Measurements from ENCODE around the gene COMP.

Gene COMP

DNA sequence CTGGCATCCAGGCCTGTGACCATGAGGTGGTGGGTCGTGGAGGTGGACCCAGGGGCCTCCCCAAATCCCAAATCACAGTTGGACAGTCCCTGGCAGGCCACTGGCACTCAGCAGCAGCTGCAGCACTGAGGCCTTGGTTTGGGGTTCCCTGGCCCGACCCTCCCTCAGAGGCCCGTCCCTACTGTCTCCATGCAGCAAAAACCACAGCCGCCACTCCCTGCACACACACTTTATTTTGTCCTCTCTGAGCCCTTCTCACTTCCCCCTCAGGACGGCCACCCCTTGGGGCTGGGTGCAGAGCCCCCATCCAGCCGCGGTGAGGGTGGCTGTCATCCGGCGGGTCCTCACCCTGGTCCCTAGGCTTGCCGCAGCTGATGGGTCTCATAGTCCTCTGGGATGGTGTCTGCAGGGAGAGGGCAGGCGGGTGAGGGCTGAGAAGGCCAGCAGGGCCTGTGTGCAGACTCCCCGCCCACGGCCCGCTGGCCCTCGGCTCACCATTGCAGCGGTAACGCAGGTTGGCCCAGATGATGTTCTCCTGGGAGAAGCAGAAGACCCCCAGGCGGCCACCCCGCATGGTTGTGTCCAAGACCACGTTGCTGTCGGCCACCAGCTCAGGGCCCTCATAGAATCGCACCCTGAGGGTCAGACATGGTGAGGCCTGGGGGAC, 8.4 kb downstream of the COMP start:
- DNase-seq: no peak

DNA sequence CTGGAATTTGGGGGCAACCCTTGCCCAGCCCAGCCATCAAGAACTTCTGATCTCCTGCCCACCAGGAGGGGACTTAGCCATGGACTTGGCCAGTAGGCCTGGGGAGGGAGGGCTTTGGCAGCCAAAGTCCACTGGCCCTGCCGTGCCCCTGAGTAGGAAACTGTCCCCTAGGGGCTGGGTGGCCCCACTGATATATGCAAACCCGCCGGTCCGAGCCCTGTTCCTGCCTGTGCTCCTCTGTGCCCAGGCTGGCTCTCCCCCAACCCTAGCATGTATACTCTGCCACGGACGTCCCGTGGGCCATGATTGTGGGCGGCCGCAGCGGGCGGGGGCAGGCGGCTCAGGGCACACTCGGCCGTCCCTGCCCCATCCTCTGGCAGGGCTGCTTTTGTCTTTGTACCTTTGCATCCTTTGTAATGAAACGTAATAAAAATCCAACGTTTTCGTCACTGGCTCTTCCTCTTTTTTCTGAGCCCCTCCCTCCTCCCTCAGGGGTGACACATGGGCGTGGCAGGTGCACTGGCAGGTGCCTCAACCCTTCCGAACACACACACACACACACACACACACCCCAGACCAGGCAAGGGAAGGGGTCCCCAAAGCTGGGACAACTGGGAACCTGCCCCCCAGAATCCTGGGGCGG, 9.1 kb downstream of the COMP start:
- no peak for DNase-seq

GRCh38 chr19:18781047-18781600, 10.0 kb downstream of the COMP start:
- DNase-seq: no peak

DNA sequence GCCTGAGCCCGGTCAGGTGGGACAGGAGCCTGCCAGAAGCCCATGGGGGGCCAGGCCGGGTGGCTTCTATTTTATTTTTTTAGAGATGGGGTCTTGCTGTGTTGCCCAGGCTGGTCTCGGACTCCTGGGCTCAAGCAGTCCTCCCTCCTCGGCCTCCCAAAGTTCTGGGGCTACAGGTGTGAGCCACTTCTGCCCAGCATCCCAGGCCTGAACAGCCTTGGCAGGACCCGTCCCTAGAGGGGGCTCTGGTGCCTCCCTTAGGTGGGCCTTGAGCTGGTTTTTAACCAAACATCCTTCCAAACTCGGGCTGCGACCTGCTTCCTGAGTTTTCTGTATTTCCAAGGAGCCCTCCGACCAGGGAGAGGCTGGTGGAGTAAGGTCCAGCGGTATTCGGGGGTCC, 10.5 kb downstream of the COMP start:
- DNase-seq: no peak

DNA sequence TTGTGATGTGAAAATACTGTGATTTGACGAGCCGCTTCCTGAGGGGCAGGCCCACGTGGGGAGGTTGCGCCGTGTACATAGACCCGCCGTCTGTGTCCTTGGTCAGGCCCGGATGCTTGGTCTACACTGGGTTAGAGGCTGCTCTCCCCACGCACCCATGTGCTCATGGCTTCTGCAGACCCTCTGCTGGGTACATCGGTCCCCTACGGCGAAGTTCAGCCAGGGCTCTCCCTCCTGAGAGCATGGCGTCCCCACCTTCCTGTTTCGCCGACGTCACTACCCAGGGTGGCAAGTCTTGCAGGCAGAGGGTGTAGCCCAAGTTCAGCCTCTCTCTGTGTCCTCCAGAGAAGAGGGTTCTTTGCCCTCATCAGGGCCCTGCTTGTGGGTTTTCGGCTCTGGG, 11.0 kb downstream of the COMP start:
- no peak for DNase-seq

- no peak for DNase-seq
These were observed 12.1 kb downstream of the COMP start for GRCh38 chr19:18778826-18779495.

GRCh38 chr19:18778076-18778389, 13.1 kb downstream of the COMP start:
- no peak for DNase-seq

DNA sequence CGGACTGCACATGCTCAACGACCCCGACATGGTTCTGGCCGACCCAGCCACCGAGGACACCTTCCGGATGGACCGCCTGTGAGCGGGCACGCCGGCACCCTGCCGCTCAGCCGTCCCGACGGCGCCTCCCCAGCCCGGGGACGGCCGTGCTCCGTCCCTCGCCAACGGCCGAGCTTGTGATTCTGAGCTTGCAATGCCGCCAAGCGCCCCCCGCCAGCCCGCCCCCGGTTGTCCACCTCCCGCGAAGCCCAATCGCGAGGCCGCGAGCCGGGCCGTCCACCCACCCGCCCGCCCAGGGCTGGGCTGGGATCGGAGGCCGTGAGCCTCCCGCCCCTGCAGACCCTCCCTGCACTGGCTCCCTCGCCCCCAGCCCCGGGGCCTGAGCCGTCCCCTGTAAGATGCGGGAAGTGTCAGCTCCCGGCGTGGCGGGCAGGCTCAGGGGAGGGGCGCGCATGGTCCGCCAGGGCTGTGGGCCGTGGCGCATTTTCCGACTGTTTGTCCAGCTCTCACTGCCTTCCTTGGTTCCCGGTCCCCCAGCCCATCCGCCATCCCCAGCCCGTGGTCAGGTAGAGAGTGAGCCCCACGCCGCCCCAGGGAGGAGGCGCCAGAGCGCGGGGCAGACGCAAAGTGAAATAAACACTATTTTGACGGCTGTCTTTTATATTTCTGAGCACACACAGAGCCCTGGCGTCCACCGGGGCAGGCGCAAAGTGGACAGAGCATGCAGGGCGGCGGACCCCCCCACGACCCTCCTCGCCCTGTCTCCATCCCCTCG, 13.6 kb downstream of the COMP start:
- DNase-seq: no peak

DNA sequence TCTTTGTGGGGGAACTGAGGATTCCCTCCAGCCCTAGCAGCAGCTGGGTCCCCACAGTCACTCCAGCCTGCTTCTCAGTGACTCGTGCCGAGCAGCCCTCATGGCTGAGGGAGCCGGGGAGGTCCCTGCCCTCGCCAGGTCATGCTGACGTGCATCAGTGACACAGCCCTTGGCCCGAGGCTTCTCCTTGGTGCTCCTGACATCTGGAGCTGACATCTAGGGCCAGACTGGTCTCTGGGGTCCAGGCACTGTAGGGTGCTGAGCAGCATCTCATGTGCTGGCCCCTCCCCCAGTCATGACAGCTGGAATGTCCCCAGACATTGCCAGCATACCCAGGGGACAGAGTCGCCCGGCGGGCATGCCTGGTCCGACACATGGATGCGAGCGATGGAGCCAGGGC, 14.4 kb downstream of the COMP start:
- no peak for DNase-seq

- DNase-seq: no peak
These were observed 14.9 kb downstream of the COMP start for GRCh38 chr19:18776288-18776594.

GRCh38 chr19:18775586-18776287, 15.4 kb downstream of the COMP start:
- DNase-seq: no peak

GRCh38 chr19:18774782-18775444, 16.2 kb downstream of the COMP start:
- no peak for DNase-seq

DNA sequence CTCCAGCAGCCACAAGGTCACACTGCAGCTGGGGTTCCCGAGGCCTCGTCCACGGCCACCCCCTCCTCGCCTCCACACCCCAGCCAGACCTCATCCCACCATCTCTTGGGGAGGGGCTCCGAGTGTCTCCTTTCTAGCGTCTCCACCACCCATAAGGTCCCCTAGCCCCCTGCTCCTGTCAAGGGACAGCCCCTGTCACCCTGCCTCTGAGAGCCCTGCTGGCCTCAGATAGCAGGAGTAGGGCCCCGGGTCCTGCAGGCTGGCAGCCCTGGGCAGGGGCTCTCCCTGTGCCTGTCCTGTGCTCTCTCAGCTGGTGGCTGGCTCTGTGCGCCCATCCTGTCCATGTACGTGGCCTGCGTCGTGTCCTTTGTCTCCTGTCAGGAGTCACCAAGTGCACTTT, 17.0 kb downstream of the COMP start:
- no peak for DNase-seq

- no peak for DNase-seq
These were observed 17.4 kb downstream of the COMP start for GRCh38 chr19:18773682-18774081.

DNA sequence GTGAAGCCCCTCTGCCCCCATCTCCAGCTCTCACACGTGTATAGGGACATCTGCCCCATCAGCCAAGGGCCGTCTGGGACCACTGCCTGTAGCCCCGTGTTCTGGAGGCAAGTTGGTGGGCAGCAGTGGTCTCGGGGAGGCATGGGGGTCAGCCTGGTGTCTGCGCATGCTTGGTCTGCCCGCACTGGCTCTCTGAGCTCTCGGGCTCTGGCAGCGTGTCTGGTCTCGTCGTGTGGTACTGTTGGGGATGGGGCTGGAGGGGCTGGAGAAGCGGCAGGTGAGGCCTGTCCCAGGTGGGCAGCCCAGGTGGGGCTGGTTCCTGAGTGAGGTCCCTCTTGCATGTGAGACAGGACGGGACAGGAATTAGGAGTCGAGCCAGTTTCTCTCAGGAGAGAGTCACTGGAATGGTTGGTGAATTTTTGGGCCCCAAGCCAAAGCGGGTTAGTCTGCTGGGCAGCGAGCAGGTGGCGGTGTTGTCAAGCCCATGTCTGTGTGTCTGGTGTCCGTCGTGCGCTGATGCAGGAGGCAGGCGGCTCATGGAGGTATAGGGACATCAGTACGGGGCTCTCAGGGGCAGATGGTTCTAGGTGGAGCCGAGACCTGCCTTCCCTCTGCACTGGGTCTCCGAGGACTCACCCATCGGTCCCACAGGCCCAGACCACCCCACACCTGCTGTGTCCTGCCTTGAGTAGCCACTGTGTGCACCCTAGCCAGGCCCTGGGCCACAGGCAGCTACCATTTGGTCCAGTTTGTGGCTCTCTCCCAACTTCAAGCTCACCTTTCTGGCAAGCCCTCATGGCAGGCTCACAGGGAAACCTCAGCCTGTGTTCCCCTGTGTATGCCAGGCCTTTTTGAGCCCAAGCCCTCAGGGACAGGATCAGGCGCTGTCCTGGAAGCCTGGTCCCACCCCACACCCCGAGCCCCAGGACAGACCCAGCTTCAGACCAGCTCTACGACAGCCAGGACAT, 18.2 kb downstream of the COMP start:
- DNase-seq: no peak

- DNase-seq: no peak
These were observed 19.5 kb downstream of the COMP start for GRCh38 chr19:18771328-18772242.

DNA sequence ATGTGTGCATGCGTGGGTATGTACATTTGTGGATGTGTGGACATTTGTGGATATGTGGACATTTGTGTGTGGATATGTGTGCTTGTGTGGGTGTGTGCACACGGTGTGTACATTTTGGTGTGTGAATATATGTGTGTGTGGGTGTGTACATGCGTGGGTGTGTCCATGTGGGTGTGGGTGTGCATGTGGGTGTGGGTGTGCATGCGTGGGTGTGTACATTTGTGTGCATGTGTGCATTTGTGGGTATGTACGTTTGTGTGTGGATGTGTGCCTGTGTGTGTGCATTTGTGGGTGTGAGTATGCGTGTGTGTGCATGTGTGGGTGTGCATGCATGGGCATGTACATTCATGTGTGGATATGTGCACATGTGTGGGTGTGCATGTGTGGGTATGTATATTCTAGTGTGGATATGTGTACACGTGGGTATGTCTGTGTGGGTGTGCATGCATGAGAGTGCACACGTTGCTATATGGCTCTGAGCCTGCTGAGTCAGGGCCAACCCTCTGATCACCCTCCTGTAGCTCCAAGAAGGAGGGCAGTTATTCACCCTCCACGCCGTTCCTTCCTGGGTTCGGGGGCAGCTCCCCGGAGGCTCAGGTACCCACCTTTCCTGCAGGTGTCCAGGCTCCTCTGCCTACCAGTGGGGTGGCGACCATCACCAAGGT, 20.3 kb downstream of the COMP start:
- DNase-seq: no peak

DNA sequence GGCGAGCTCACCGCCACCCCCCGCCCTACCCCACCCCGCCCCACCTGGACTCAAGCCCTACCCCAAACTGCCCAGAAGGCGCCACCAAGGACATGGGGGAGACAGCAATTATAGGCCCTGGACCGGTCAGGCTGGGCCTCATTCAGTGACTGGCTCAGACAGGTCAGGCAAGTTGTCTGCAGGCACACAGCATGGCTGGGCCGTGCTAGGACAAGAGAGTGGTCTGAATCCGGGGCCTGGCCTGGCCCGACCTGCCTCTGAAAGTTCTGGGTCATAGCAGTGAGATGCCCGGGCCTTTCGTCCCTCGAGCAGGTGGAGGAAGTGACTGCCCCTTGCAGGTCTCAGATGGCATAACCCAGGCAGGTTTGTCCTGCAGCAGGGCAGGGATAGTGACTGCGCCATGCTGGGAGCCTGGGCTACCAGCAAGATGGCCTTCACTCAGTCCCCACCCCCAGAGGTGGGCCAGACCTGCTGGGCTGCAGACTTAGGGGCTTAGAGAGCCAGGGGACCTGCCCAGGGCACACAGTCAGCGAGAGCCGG, 21.0 kb downstream of the COMP start:
- no peak for DNase-seq

Data from activated CD4-positive, alpha-beta T cell treated with anti-CD3 and anti-CD28 coated beads, Interleukin-2, amount 50 U/mL, for 1 hour (primary cell).